Suprapubic skin (tissue), 4 donors: Measurements from ENCODE around the gene DNAAF1. TPM values are rescaled to one million over a fixed set of nuclear protein-coding genes. Genes with fewer than 3 reads are reported as not detected.

Experiments used
- DNase-seq, 2 donors: peaks; one replicate each; pipeline ENCODE4 v3.0.0-alpha.2; 2019; ENCODE audit warnings: low spot score in 2 of 2
- H3K27ac ChIP-seq: fragments of 200-600 bp; sonication (generic); one replicate; pipeline ENCODE4 v1.5.1; 2019
- H3K27me3 ChIP-seq: fragments of 200-600 bp; sonication (generic); one replicate; pipeline ENCODE4 v1.5.1; 2019
- H3K36me3 ChIP-seq: fragments of 200-600 bp; sonication (generic); one replicate; pipeline ENCODE4 v1.5.1; 2019
- H3K4me1 ChIP-seq: fragments of 200-600 bp; sonication (generic); one replicate; pipeline ENCODE4 v1.5.1; 2019
- H3K4me3 ChIP-seq: fragments of 200-600 bp; sonication (generic); one replicate; pipeline ENCODE4 v1.5.1; 2019; ENCODE audit warnings: mild to moderate bottlenecking
- H3K9me3 ChIP-seq: fragments of 200-600 bp; sonication (generic); one replicate; pipeline ENCODE4 v1.5.1; 2019
- EP300 ChIP-seq: sonication (generic); formaldehyde crosslinking; IDR thresholded peaks from one replicate; pipeline ENCODE4 v1.6.1; 2017; ENCODE audit warnings: antibody characterized with exemption
- POLR2A ChIP-seq, 2 donors: fragments of 450-650 bp; IDR thresholded peaks; one replicate each; pipeline ENCODE4 v1.6.1; 2017; ENCODE audit warnings: antibody characterized with exemption in 2 of 2, mild to moderate bottlenecking in 2 of 2, moderate library complexity in 2 of 2
- POLR2AphosphoS5 ChIP-seq, 3 donors: sonication (generic); formaldehyde crosslinking; IDR thresholded peaks; one replicate each; pipeline ENCODE4 v1.6.1; 2017; ENCODE audit warnings: antibody characterized with exemption in 3 of 3
- WGBS: methylation state at CpG from one replicate; pipeline ENCODE4 v1.1.5; 2018; 5-methylcytosine and 5-hydroxymethylcytosine counted together
- total RNA-seq, 4 donors: library from RNA; depleted of rRNA; stranded (reverse); fragments of >200 nt; gene quantifications; one replicate each; pipeline ENCODE4 v1.1.0, GENCODE V29; 2016
- TF ChIP-seq, protein P1 (sequence below), 2 donors: fragments of 200-600 bp in 1 of 2; fragments of 450-650 bp in 1 of 2; sonication (generic) in 1 of 2; IDR thresholded peaks; one replicate each; pipeline ENCODE4 v1.5.1; 2016 to 2019; ENCODE audit warnings: antibody characterized with exemption in 2 of 2, mild to moderate bottlenecking in 1 of 2, moderate library complexity in 1 of 2

Gene DNAAF1
- total RNA-seq, 4 donors from 2014 or later, result 0.72 to 0.89 TPM; not detected in 2

DNA sequence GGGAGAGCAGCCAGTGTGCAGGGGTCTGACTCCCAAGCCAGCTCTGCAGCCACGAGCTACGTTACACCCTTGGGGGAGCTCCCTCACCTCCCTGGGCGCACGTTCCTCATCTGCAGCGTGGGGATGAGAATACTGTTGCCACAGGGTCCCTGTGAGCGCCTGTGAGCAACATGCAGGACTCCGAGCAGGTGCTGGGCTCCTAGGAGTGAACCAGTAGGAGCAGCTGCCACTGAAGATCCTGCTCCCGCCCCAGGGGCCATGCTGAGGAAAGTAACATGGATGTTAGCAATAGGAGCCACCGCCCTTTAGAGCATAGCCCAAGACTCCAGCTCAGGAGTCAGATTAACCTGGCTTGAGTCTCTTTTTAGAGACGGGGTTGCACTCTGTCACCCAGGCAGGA lies 15.9 kb downstream of the DNAAF1 start:
- no peaks in the 10 kb centered on the region for H3K4me1 ChIP-seq
- TF ChIP-seq, protein P1, sequence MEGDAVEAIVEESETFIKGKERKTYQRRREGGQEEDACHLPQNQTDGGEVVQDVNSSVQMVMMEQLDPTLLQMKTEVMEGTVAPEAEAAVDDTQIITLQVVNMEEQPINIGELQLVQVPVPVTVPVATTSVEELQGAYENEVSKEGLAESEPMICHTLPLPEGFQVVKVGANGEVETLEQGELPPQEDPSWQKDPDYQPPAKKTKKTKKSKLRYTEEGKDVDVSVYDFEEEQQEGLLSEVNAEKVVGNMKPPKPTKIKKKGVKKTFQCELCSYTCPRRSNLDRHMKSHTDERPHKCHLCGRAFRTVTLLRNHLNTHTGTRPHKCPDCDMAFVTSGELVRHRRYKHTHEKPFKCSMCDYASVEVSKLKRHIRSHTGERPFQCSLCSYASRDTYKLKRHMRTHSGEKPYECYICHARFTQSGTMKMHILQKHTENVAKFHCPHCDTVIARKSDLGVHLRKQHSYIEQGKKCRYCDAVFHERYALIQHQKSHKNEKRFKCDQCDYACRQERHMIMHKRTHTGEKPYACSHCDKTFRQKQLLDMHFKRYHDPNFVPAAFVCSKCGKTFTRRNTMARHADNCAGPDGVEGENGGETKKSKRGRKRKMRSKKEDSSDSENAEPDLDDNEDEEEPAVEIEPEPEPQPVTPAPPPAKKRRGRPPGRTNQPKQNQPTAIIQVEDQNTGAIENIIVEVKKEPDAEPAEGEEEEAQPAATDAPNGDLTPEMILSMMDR (IDR thresholded peaks at IDR 0.05), result no peak
- no peak for TF ChIP-seq POLR2AphosphoS5 (IDR thresholded peaks at IDR 0.05)
- TF ChIP-seq POLR2A (IDR thresholded peaks at IDR 0.05), result no peak
- TF ChIP-seq EP300, result no peak
- no peak overlapping the region for H3K27ac ChIP-seq
- 70% methylated on average over 7 of the region's 10 CpGs for WGBS
- H3K9me3 ChIP-seq, result no peaks in the 10 kb centered on the region
- no peaks in the 10 kb centered on the region for H3K36me3 ChIP-seq
- DNase-seq, result no peak
- peaks cover 15% of the 10 kb centered on the region for H3K27me3 ChIP-seq
- H3K4me3 ChIP-seq, result no peak overlapping the region

DNA sequence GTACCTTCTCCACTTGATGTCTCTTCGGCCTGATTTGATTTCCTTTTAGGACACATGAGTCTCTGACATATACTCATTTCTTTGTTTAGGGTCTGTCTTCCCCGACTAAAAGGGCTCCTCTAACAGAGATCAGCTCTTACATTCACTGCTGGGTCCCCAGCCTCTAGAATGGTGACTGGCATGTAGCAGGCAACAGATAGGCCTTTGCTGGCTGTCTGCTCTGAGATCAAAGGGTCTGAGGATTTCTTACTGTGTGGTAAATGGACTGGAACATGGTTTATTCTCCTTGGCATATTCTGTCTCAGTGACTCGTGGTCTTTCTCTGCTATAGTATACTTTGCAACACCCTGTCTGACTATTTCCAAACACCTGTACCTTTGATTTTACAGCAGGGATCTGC lies 16.7 kb downstream of the DNAAF1 start:
- H3K9me3 ChIP-seq, result no peaks in the 10 kb centered on the region

DNA sequence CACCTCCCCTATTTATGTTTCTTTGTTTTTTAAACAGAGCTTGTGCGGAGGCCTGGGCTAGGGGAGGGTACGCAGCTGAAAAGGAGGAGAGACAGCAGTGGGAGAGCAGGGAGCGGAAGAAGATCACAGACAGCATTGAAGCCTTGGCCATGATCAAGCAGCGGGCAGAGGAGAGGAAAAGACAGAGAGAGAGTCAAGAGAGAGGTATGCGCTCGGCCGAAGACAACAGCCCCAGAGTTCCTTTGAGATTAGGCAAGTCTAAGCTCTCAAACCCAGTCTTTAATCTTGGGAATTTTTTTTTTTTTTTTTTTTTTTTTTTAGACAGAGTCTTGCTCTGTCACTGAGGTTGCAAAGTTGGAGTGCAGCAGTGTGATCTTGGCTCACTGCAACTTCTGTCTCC lies 20.6 kb downstream of the DNAAF1 start:
- DNase-seq, result no peak
- no peak overlapping the region for H3K4me3 ChIP-seq
- no peak overlapping the region for H3K27ac ChIP-seq
- peaks cover 14% of the 10 kb centered on the region for H3K27me3 ChIP-seq
- H3K4me1 ChIP-seq, result no peaks in the 10 kb centered on the region
- TF ChIP-seq POLR2AphosphoS5 (IDR thresholded peaks at IDR 0.05), result no peak
- TF ChIP-seq, protein P1 (IDR thresholded peaks at IDR 0.05), result no peak
- TF ChIP-seq EP300, result no peak
- TF ChIP-seq POLR2A (IDR thresholded peaks at IDR 0.05), result no peak
- H3K36me3 ChIP-seq, result no peaks in the 10 kb centered on the region
- no peaks in the 10 kb centered on the region for H3K9me3 ChIP-seq
- WGBS, result 88% methylated on average over 7 of the region's 7 CpGs

More for the DNA sequence above, 16.7 kb downstream of the DNAAF1 start:
- Histone ChIP-seq H3K27ac (no peak overlapping the region), H3K4me3 (no peak overlapping the region), H3K36me3 (no peaks in the 10 kb centered on the region), H3K4me1 (no peaks in the 10 kb centered on the region), H3K27me3 (peaks cover 15% of the 10 kb centered on the region)
- DNase-seq, result no peak
- TF ChIP-seq, protein P1 (IDR thresholded peaks at IDR 0.05), result no peak
- no peak for TF ChIP-seq EP300
- no peak for TF ChIP-seq POLR2A (IDR thresholded peaks at IDR 0.05)
- TF ChIP-seq POLR2AphosphoS5 (IDR thresholded peaks at IDR 0.05), result no peak
- WGBS, result 67% methylated on average over 3 of the region's 3 CpGs

DNA sequence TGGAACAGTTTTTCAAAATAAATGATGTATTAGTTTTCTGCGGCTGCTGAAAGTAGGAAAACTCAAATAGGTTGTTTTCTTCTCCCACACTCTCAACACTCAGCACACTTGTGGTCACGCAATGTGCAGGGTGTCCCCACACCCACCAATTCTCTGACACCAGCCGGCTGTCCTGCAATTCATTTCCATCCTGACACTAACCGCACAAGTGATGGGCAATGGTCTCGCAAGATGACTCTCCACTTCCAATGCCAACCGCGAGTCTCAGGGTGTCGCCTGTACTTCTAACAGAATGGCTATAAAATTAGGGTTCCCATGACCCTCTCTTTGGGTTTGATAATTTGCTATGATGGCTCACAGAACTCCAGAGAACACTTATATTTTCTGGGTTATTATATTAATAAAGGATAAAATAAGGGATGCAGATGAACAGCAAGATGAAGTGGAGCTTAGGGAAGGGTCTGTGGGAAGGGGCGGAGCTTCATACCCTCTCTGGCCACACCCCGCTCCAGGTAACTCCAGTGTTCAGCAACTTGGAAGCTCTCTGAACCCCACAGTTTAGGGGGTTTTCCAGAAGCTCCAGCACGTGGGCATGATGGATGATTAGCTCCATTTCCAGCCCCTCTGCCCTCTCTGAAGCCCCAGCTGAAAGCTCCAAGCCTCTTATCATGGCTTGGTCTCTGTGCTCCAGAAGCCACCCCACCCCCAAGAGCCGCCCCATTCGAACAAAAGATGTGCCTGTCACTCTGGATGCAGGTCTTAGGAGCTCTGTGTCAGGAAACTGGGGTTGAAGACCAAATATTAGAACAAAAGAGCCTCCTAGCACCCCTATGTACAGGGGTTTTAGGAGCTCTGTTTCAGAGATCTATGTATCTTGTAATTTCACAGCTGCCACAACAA lies 21.9 kb downstream of the DNAAF1 start:
- no peaks in the 10 kb centered on the region for H3K9me3 ChIP-seq
- WGBS, result 81% methylated on average over 13 of the region's 13 CpGs
- H3K4me3 ChIP-seq, result no peak overlapping the region
- H3K36me3 ChIP-seq, result no peaks in the 10 kb centered on the region
- DNase-seq, result no peak
- TF ChIP-seq POLR2A (IDR thresholded peaks at IDR 0.05) (no peak), POLR2AphosphoS5 (IDR thresholded peaks at IDR 0.05) (no peak), EP300 (no peak)
- TF ChIP-seq, protein P1 (IDR thresholded peaks at IDR 0.05), result no peak
- H3K4me1 ChIP-seq, result no peaks in the 10 kb centered on the region
- peaks cover 8% of the 10 kb centered on the region for H3K27me3 ChIP-seq
- H3K27ac ChIP-seq, result no peak overlapping the region

DNA sequence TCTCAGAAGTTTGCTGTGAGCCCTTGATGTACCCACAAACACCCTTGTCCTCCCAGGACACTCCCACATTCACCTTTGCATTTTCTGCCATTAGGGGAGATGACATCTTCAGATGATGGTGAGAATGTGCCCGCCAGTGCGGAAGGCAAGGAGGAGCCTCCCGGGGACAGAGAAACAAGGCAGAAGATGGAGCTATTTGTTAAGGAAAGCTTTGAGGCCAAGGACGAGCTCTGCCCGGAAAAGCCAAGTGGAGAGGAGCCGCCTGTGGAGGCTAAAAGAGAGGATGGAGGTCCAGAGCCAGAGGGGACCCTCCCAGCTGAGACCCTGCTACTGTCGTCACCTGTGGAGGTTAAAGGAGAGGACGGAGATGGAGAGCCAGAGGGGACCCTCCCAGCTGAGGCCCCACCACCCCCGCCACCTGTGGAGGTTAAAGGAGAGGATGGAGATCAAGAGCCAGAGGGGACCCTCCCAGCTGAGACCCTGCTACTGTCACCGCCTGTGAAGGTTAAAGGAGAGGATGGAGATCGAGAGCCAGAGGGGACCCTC lies 24.7 kb downstream of the DNAAF1 start:
- no peaks in the 10 kb centered on the region for H3K9me3 ChIP-seq
- TF ChIP-seq POLR2A (IDR thresholded peaks at IDR 0.05) (no peak), EP300 (no peak), POLR2AphosphoS5 (IDR thresholded peaks at IDR 0.05) (no peak)
- TF ChIP-seq, protein P1 (IDR thresholded peaks at IDR 0.05), result no peak
- peaks cover 8% of the 10 kb centered on the region for H3K27me3 ChIP-seq
- no peak overlapping the region for H3K4me3 ChIP-seq
- no peak overlapping the region for H3K27ac ChIP-seq
- DNase-seq, result no peak
- WGBS, result 86% methylated on average over 11 of the region's 11 CpGs
- H3K36me3 ChIP-seq, result no peaks in the 10 kb centered on the region
- H3K4me1 ChIP-seq, result no peaks in the 10 kb centered on the region
